ENCODE results near the gene RNF207. TPM values are rescaled to one million over a fixed set of nuclear protein-coding genes. Genes with fewer than 3 reads are reported as not detected.

Gene RNF207
- total and polyA plus RNA-seq, 2 of the 8 experiments (the other 6 are each of a cell fraction or from before 2014, with no cell fraction given): 3.9 to 5.4 TPM

GRCh38 chr1:6267686-6268322 lies 61.9 kb downstream of the RNF207 start:
- Histone ChIP-seq H3K27me3 (replicated peaks in 1 of 4; ENCODE audit: control insufficient read depth in 3 of 4, extremely low read depth in 1 of 4, insufficient read depth in 3 of 4, low read length in 3 of 4) (no peaks in the 10 kb centered on the region; a peak in 1 of 7 replicates), H4K91ac (replicated peaks; ENCODE audit: insufficient read length, low read length) (no peak overlapping the region), H2AK5ac (ENCODE audit: low read depth, low read length) (no peak overlapping the region), H3K4me2 (ENCODE audit: insufficient read depth in 1 of 2, low read depth in 2 of 2, low read length in 2 of 2) (no peak overlapping the region), H3K4ac (replicated peaks; ENCODE audit: insufficient read length, low read depth, low read length) (no peak overlapping the region), H2AFZ (ENCODE audit: low read length) (no peak overlapping the region), H4K20me1 (replicated peaks in 1 of 2; ENCODE audit: control insufficient read depth in 1 of 2, insufficient read depth in 2 of 2, low read length in 2 of 2) (peaks cover 5 to 22% of the 10 kb centered on the region in 2 experiments), H3K79me2 (ENCODE audit: control insufficient read depth in 1 of 2, insufficient read depth in 2 of 2, low read length in 2 of 2) (no peaks in the 10 kb centered on the region), H3K9me3 (ENCODE audit: insufficient read depth in 2 of 2, low read depth in 1 of 2, low read length in 1 of 2) (no peaks in the 10 kb centered on the region), H3K27ac (ENCODE audit: low read depth, low read length) (no peak overlapping the region), H3K9ac (replicated peaks in 1 of 4; ENCODE audit: extremely low read depth in 1 of 4, low read depth in 3 of 4, low read length in 3 of 4) (no peak overlapping the region), H3K4me1 (replicated peaks in 1 of 4; ENCODE audit: control insufficient read depth in 3 of 4, insufficient read depth in 4 of 4, low read length in 3 of 4) (peaks cover 0 to 3% (median 0%) of the 10 kb centered on the region in 4 experiments; a peak in 3 of 7 replicates), H3K36me3 (ENCODE audit: control insufficient read depth in 2 of 4, insufficient read depth in 4 of 4, low read length in 3 of 4) (no peaks in the 10 kb centered on the region), H3K56ac (replicated peaks; ENCODE audit: insufficient read length, low read depth, low read length) (no peak overlapping the region), H3K79me1 (ENCODE audit: low read depth, low read length) (no peaks in the 10 kb centered on the region), H3K14ac (ENCODE audit: insufficient read length) (no peak overlapping the region), H4K8ac (ENCODE audit: extremely low read depth, insufficient read depth, low read length) (no peak overlapping the region), H2BK15ac (ENCODE audit: low read length) (no peak overlapping the region), H3K23me2 (ENCODE audit: low read depth, low read length) (no peaks in the 10 kb centered on the region), H2BK12ac (ENCODE audit: low read depth, low read length) (no peak overlapping the region), H3K18ac (ENCODE audit: extremely low read depth, low read length) (no peak overlapping the region), H4K5ac (ENCODE audit: insufficient read length, low read depth, low read length) (no peak overlapping the region), H2BK5ac (ENCODE audit: low read depth, low read length) (no peak overlapping the region), H3K4me3 (ENCODE audit: extremely low read depth in 1 of 4, insufficient read depth in 2 of 4, low read depth in 3 of 4, low read length in 4 of 4) (no peak overlapping the region), H2BK20ac (ENCODE audit: low read length) (no peak overlapping the region), H2BK120ac (replicated peaks; ENCODE audit: low read depth, low read length) (no peak overlapping the region), H3K23ac (ENCODE audit: insufficient read length) (no peak overlapping the region)
- FAIRE-seq: no peak
- ChIA-PET POLR2A (ENCODE audit: partially characterized antibody) (interaction anchor here (0.8 to 1.2 kb wide), 2 partner anchors 21 to 22 kb away, joined by 3 read pairs; no protein-coding TSS in a partner anchor), CTCF (ENCODE audit: partially characterized antibody) (interaction anchor here (0.8 to 7.0 kb wide), 24 partner anchors 9 to 226 kb away, joined by 3 to 51 read pairs (median 5); no protein-coding TSS in a partner anchor)
- WGBS, 2 experiments (ENCODE audit: extremely low coverage in 1 of 2, insufficient coverage in 1 of 2, insufficient read length in 1 of 2, insufficient replicate concordance in 2 of 2, low coverage in 1 of 2, low lambda C conversion rate in 2 of 2, missing lambda C conversion rate in 1 of 2): 91% methylated on average over 12 of the region's 12 CpGs; no CpG with 5 or more reads in 1 of the 2 experiments
- DNase-seq (ENCODE audit: low read depth in 1 of 2, low spot score in 2 of 2): no peak
- no peak for TF ChIP-seq EGR1 (IDR thresholded peaks at IDR 0.05; ENCODE audit: borderline replicate concordance, low read depth, low read length)
- no peak for TF ChIP-seq ATF3 (IDR thresholded peaks at IDR 0.05; ENCODE audit: insufficient read depth, low read depth, low read length)
- no peak for TF ChIP-seq CTBP2 (IDR thresholded peaks at IDR 0.05; ENCODE audit: borderline replicate concordance, insufficient read depth, insufficient read length, low read length)
- no peak for TF ChIP-seq HDAC2 (IDR thresholded peaks at IDR 0.05; ENCODE audit: borderline replicate concordance in 1 of 2, low read depth in 2 of 2, low read length in 2 of 2)
- no peak for TF ChIP-seq TAF7 (optimal IDR thresholded peaks at IDR 0.05; ENCODE audit: borderline replicate concordance, low read depth, low read length)
- no peak for TF ChIP-seq TCF12 (IDR thresholded peaks at IDR 0.05; ENCODE audit: low read depth, low read length)
- no peak for TF ChIP-seq POU5F1 (IDR thresholded peaks at IDR 0.05; ENCODE audit: low read depth, low read length)
- no peak for TF ChIP-seq SIN3A (conservative IDR thresholded peaks at IDR 0.05 in 1 of 2, IDR thresholded peaks at IDR 0.05 in 1 of 2; ENCODE audit: low read depth in 1 of 2, low read length in 2 of 2)
- TF ChIP-seq RXRA (IDR thresholded peaks at IDR 0.05; ENCODE audit: insufficient read depth, low read depth, low read length): no peak
- TF ChIP-seq BCL11A (IDR thresholded peaks at IDR 0.05; ENCODE audit: low read depth in 2 of 2, low read length in 2 of 2): no peak
- TF ChIP-seq EZH2 (IDR thresholded peaks at IDR 0.05; ENCODE audit: low read depth, low read length, severe bottlenecking): no peak
